T-helper 2 cell treated with Interferon-gamma antibody and Interleukin-4, amounts not matched to agents 5 μg/mL and 100 μg/mL, for 36 hours (primary cell): ENCODE measurements around the gene HPF1.
A peak's percentile ranks its signal among the peaks of the same experiment; 100 is the strongest.
"Not testable (repeated sequence)": the region's sequence is repeated elsewhere in the genome, so short reads cannot be mapped to it uniquely, and the experiment has no call there.

ENCODE experiments used
- DNase-seq: peaks from one replicate; pipeline ENCODE4 v3.0.0; 2021; ENCODE audit warnings: low spot score
- H3K27ac Mint-ChIP-seq: one replicate; pipeline ENCODE4 v1.8.0; 2021; ENCODE audit warnings: mild to moderate bottlenecking, mixed read lengths
- H3K27me3 Mint-ChIP-seq: one replicate; pipeline ENCODE4 v1.8.0; 2021; ENCODE audit warnings: low read depth, mixed read lengths
- H3K36me3 Mint-ChIP-seq: one replicate; pipeline ENCODE4 v1.8.0; 2021; ENCODE audit warnings: low read depth, mixed read lengths
- H3K4me1 Mint-ChIP-seq: one replicate; pipeline ENCODE4 v1.8.0; 2021; ENCODE audit warnings: low read depth, mixed read lengths
- H3K4me3 Mint-ChIP-seq: one replicate; pipeline ENCODE4 v1.8.0; 2022; ENCODE audit warnings: mild to moderate bottlenecking, moderate library complexity, mixed read lengths
- H3K9me3 Mint-ChIP-seq: one replicate; pipeline ENCODE4 v1.8.0; 2021; ENCODE audit warnings: mixed read lengths

HPF1 gene

GRCh38 chr4:169766741-169767140, 9.0 kb upstream of the HPF1 start:
- Mint-ChIP-seq H3K4me1 (peaks cover 6% of the 10 kb centered on the region), H3K9me3 (no peaks in the 10 kb centered on the region), H3K27ac (no peak overlapping the region), H3K36me3 (no peaks in the 10 kb centered on the region), H3K4me3 (no peak overlapping the region), H3K27me3 (peaks cover 21% of the 10 kb centered on the region)
- no peak for DNase-seq

DNA sequence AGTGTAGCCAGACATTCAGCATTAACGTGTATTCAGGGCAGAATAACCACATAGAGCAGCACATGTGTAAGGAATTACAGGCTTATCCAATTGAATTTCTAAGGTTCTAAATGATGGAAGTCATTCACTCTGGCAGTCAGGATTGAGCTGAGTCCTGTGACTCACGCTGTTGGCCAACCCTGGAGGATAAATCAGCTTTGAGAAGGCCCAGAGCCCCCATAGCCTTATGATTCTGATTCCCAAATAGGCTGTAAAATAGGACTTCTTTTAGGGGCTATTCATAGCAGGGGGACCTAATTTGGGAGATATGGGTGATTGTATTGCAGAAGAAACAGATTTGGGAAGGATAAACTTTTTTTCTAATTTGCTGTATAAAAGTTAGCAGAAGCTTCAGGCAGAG, 8.1 kb upstream of the HPF1 start:
- Mint-ChIP-seq H3K9me3 (no peaks in the 10 kb centered on the region), H3K36me3 (no peaks in the 10 kb centered on the region), H3K27me3 (peaks cover 21% of the 10 kb centered on the region), H3K4me3 (no peak overlapping the region), H3K27ac (no peak overlapping the region), H3K4me1 (peaks cover 6% of the 10 kb centered on the region)
- no peak for DNase-seq

DNA sequence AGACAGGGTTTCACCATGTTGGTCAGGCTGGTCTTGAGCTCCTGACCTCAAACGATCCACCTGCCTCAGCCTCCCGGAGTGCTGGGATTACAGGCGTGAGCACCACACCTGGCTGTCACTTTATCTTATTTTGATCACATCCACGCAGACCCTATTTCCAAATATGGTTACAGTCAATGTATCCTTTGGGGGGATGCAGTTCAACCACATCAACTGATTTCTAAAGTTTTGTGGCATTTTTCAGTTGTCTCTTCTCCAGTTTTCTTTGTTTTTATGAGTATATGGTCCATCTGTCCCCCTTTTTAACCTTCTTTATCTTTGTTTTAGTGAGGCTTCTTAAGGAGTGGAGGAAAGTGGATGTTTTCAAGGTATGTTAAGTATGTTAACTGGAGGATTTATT, 4.1 kb upstream of the HPF1 start:
- Mint-ChIP-seq H3K27me3 (peaks cover 19% of the 10 kb centered on the region), H3K36me3 (no peaks in the 10 kb centered on the region), H3K4me1 (peaks cover 14% of the 10 kb centered on the region), H3K9me3 (no peaks in the 10 kb centered on the region), H3K4me3 (no peak overlapping the region), H3K27ac (no peak overlapping the region)
- no peak for DNase-seq

- H3K27me3 Mint-ChIP-seq, result peaks cover 19% of the 10 kb centered on the region
- H3K27ac Mint-ChIP-seq, result no peak overlapping the region
- DNase-seq, result no peak
- H3K4me3 Mint-ChIP-seq, result peak overlapping the region; percentile 89
- no peaks in the 10 kb centered on the region for H3K9me3 Mint-ChIP-seq
- H3K4me1 Mint-ChIP-seq, result peaks cover 33% of the 10 kb centered on the region
- H3K36me3 Mint-ChIP-seq, result peaks cover 2% of the 10 kb centered on the region
Measured at GRCh38 chr4:169758401-169758962, 738 bp upstream of the HPF1 start.

DNA sequence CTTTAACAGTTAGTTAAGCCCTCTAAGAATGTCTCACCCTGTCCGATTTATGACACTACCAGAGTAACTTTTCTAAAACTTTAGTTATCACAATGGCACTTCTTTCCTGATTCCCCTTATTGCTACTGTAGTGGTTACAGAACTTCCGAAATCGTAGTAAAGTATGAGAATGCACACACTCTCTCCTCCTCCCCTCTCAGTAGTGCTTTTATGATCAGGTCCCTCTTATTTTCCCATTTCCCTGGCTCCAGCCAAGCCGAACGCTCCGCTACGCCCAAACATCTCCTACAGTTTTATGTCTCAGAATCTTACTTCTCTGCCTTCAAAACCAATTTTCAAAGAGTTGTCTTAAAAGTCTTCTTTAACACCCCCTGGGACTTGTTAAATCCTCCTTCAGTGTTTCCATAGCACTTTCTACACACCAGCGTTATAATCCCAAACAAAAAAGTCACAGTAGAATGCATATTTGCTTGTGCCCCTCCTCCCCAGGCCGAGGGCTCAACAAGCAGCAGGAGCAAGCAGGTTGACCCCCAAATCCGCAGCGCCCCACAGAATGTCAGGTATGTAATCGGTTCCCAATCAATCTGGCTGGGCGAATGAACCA, 671 bp downstream of the HPF1 start:
- peaks cover 36% of the 10 kb centered on the region for H3K4me1 Mint-ChIP-seq
- peak overlapping the region; percentile 89 for H3K4me3 Mint-ChIP-seq
- H3K27me3 Mint-ChIP-seq, result peaks cover 13% of the 10 kb centered on the region
- peaks cover 9% of the 10 kb centered on the region for H3K36me3 Mint-ChIP-seq
- no peaks in the 10 kb centered on the region for H3K9me3 Mint-ChIP-seq
- no peak for DNase-seq
- H3K27ac Mint-ChIP-seq, result peak overlapping the region; percentile 9

DNA sequence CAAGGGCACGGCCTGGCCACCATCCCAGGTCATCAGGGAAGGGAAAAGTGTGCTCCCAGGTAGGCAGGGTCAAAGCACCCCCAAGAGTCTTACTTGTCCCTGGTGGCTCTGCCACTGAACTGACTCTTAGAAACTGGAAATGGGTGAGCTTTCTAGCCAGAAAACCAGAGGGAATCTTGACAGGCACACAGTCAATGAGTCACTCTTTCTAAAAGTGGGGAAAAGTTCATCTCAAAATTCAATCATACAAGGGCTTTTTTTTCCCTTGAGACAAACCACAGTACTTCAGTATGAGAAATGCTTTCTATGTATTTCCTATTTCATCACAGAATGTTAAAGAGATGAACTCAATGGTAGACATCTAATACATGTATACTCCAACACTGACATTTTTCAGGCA, 12.5 kb downstream of the HPF1 start:
- peaks cover 1% of the 10 kb centered on the region for H3K4me1 Mint-ChIP-seq

DNA sequence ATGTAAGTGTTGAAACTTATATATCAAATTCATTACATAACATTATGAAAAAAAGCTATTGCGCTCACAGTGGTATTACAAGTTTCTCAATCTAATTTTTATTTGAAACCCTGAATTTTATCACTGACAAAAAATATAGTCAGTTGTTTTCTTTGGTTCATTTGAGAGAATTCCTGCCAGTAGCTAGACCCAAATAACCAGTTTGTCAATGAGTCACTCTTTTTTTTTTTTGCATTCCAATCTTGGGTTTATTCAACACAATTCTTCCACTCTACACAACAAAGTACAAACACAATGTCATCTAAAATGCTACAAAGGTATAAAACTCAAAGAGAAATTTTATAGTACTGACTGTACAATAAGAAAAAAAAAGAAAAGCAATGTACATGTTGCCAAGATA, 13.1 kb downstream of the HPF1 start:
- Mint-ChIP-seq H3K4me1 (peaks cover 1% of the 10 kb centered on the region), H3K4me3 (no peak overlapping the region), H3K9me3 (no peaks in the 10 kb centered on the region), H3K27me3 (no peaks in the 10 kb centered on the region), H3K27ac (no peak overlapping the region), H3K36me3 (peaks cover 10% of the 10 kb centered on the region)
- DNase-seq, result no peak

More for the DNA sequence above, 12.5 kb downstream of the HPF1 start:
- peaks cover 15% of the 10 kb centered on the region for H3K36me3 Mint-ChIP-seq
- H3K4me3 Mint-ChIP-seq, result no peak overlapping the region
- H3K9me3 Mint-ChIP-seq, result no peaks in the 10 kb centered on the region
- no peaks in the 10 kb centered on the region for H3K27me3 Mint-ChIP-seq
- H3K27ac Mint-ChIP-seq, result no peak overlapping the region
- DNase-seq, result no peak

DNA sequence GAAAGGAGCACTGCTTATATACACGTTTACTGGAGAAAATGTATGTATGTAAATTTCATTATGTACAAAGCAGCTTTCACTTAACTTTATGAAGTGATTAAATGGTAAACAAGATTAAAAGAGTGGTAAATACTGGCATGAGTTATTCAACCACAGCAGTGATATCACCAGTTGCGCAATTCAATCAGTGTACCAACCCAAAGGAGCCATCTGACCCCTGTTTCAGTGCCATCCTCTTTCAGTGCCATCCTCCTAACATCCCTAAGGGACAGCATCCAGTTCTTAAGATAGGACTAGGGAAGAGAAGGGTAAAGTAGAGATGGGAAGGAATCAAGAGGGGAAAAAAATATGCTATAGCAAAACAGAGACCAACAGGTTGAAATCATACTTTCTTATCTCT, 16.2 kb downstream of the HPF1 start:
- peaks cover 1% of the 10 kb centered on the region for H3K4me1 Mint-ChIP-seq
- no peak for DNase-seq
- no peak overlapping the region for H3K27ac Mint-ChIP-seq
- no peak overlapping the region for H3K4me3 Mint-ChIP-seq
- peaks cover 17% of the 10 kb centered on the region for H3K36me3 Mint-ChIP-seq
- H3K9me3 Mint-ChIP-seq, result no peaks in the 10 kb centered on the region
- no peaks in the 10 kb centered on the region for H3K27me3 Mint-ChIP-seq

- H3K9me3 Mint-ChIP-seq, H3K27me3 Mint-ChIP-seq, DNase-seq, H3K27ac Mint-ChIP-seq, H3K4me3 Mint-ChIP-seq, H3K4me1 Mint-ChIP-seq: not testable (repeated sequence)
- H3K36me3 Mint-ChIP-seq, result peaks cover 22% of the 10 kb centered on the region
Measured at GRCh38 chr4:169738604-169739003, 19.1 kb downstream of the HPF1 start.

- Mint-ChIP-seq H3K9me3 (no peaks in the 10 kb centered on the region), H3K36me3 (peaks cover 17% of the 10 kb centered on the region), H3K27me3 (no peaks in the 10 kb centered on the region), H3K27ac (no peak overlapping the region), H3K4me3 (no peak overlapping the region), H3K4me1 (peaks cover 4% of the 10 kb centered on the region)
- DNase-seq, result no peak
Measured at GRCh38 chr4:169730564-169730963, 27.2 kb downstream of the HPF1 start.

- H3K27ac Mint-ChIP-seq, result no peak overlapping the region
- no peak for DNase-seq
- H3K4me1 Mint-ChIP-seq, result peaks cover 4% of the 10 kb centered on the region
- H3K4me3 Mint-ChIP-seq, result no peak overlapping the region
- peaks cover 11% of the 10 kb centered on the region for H3K36me3 Mint-ChIP-seq
- H3K27me3 Mint-ChIP-seq, result no peaks in the 10 kb centered on the region
- no peaks in the 10 kb centered on the region for H3K9me3 Mint-ChIP-seq
Measured at GRCh38 chr4:169727616-169728015, 30.1 kb downstream of the HPF1 start.

GRCh38 chr4:169724260-169724659, 33.5 kb downstream of the HPF1 start:
- H3K27ac Mint-ChIP-seq, result no peak overlapping the region
- no peak overlapping the region for H3K4me3 Mint-ChIP-seq
- H3K27me3 Mint-ChIP-seq, result no peaks in the 10 kb centered on the region
- H3K9me3 Mint-ChIP-seq, result no peaks in the 10 kb centered on the region
- H3K4me1 Mint-ChIP-seq, result peaks cover 11% of the 10 kb centered on the region
- H3K36me3 Mint-ChIP-seq, result peaks cover 17% of the 10 kb centered on the region
- no peak for DNase-seq

GRCh38 chr4:169723207-169723965, 34.4 kb downstream of the HPF1 start:
- no peak overlapping the region for H3K27ac Mint-ChIP-seq
- DNase-seq, result no peak
- no peaks in the 10 kb centered on the region for H3K27me3 Mint-ChIP-seq
- H3K36me3 Mint-ChIP-seq, result peaks cover 19% of the 10 kb centered on the region
- no peak overlapping the region for H3K4me3 Mint-ChIP-seq
- no peaks in the 10 kb centered on the region for H3K9me3 Mint-ChIP-seq
- peaks cover 11% of the 10 kb centered on the region for H3K4me1 Mint-ChIP-seq

- H3K27ac Mint-ChIP-seq, result no peak overlapping the region
- H3K9me3 Mint-ChIP-seq, result no peaks in the 10 kb centered on the region
- H3K36me3 Mint-ChIP-seq, result peaks cover 15% of the 10 kb centered on the region
- DNase-seq, result no peak
- H3K4me1 Mint-ChIP-seq, result peaks cover 7% of the 10 kb centered on the region
- no peaks in the 10 kb centered on the region for H3K27me3 Mint-ChIP-seq
- no peak overlapping the region for H3K4me3 Mint-ChIP-seq
Measured at GRCh38 chr4:169720529-169720928, 37.2 kb downstream of the HPF1 start.
